Esophagus squamous epithelium (tissue), 5 donors: ENCODE results near the gene GMDS. TPM values are rescaled to one million over a fixed set of nuclear protein-coding genes. Genes with fewer than 3 reads are reported as not detected.

Experiments
- DNase-seq: peaks from one replicate; lab custom pipeline; 2025; lab: John Stamatoyannopoulos, UW
- H3K27ac ChIP-seq, 4 donors: fragments of 200-600 bp; sonication (generic); one replicate each; pipeline ENCODE4 v1.5.1; 2016 to 2019; ENCODE audit warnings: mild to moderate bottlenecking in 1 of 4
- H3K27me3 ChIP-seq, 4 donors: fragments of 200-600 bp; sonication (generic); 1 replicate in 3 of 4; 2 replicates in 1 of 4; pipeline versions ENCODE4 v1.5.1 to v1.6.0; 2017 to 2021; ENCODE audit warnings: antibody characterized with exemption in 1 of 4
- H3K36me3 ChIP-seq, 3 donors: fragments of 200-600 bp; sonication (generic); one replicate each; pipeline ENCODE4 v1.5.1; 2016 to 2019
- H3K4me1 ChIP-seq, 3 donors: fragments of 200-600 bp; sonication (generic); one replicate each; pipeline ENCODE4 v1.5.1; 2017 to 2019
- H3K4me3 ChIP-seq, 4 donors: fragments of 200-600 bp; sonication (generic); 1 replicate in 3 of 4; 2 replicates in 1 of 4; pipeline ENCODE4 v1.5.1; 2016 to 2019; ENCODE audit warnings: mild to moderate bottlenecking in 2 of 4, moderate library complexity in 1 of 4
- H3K9me3 ChIP-seq, 3 donors: fragments of 200-600 bp; sonication (generic); one replicate each; pipeline ENCODE4 v1.5.1; 2016 to 2019
- POLR2A ChIP-seq, 4 donors: fragments of 450-650 bp; IDR thresholded peaks; one replicate each; pipeline ENCODE4 v1.6.1; 2017; ENCODE audit warnings: antibody characterized with exemption in 4 of 4, mild to moderate bottlenecking in 4 of 4, moderate library complexity in 3 of 4
- WGBS, 2 donors: methylation state at CpG; one replicate each; pipeline ENCODE4 v1.1.5; 2018; 5-methylcytosine and 5-hydroxymethylcytosine counted together
- intact Hi-C: fragments of 100-400 bp; cut with DNase I; formaldehyde crosslinking; loops from one replicate; pipeline ENCODE4 v1.15.0; 2022
- total RNA-seq, 4 donors: library from RNA; depleted of rRNA; stranded (reverse); fragments of >200 nt; gene quantifications; one replicate each; pipeline ENCODE4 v1.1.0, GENCODE V29; 2016
- TF ChIP-seq, protein P1 (sequence below), 6 experiments: fragments of 450-650 bp in 4 of 6; fragments of 200-600 bp in 2 of 6; sonication (generic) in 2 of 6; IDR thresholded peaks; one replicate each; pipeline ENCODE4 v1.5.1; 2016 to 2019; ENCODE audit warnings: antibody characterized with exemption in 6 of 6, mild to moderate bottlenecking in 4 of 6, moderate library complexity in 4 of 6
- donor health status: DM: yes; HTN: yes; CAD: no.

GMDS gene
- total RNA-seq, 4 donors from 2014 or later: 17.9 to 58.7 (median 36.7) TPM

GRCh38 chr6:1622851-1623768 lies 622.3 kb downstream of the GMDS start:
- TF ChIP-seq, protein P1, sequence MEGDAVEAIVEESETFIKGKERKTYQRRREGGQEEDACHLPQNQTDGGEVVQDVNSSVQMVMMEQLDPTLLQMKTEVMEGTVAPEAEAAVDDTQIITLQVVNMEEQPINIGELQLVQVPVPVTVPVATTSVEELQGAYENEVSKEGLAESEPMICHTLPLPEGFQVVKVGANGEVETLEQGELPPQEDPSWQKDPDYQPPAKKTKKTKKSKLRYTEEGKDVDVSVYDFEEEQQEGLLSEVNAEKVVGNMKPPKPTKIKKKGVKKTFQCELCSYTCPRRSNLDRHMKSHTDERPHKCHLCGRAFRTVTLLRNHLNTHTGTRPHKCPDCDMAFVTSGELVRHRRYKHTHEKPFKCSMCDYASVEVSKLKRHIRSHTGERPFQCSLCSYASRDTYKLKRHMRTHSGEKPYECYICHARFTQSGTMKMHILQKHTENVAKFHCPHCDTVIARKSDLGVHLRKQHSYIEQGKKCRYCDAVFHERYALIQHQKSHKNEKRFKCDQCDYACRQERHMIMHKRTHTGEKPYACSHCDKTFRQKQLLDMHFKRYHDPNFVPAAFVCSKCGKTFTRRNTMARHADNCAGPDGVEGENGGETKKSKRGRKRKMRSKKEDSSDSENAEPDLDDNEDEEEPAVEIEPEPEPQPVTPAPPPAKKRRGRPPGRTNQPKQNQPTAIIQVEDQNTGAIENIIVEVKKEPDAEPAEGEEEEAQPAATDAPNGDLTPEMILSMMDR (IDR thresholded peaks at IDR 0.05): no peak
- TF ChIP-seq POLR2A (IDR thresholded peaks at IDR 0.05): no peak
- Histone ChIP-seq H3K27ac (peak overlapping the region in 1 of 4 donors; percentile 57), H3K36me3 (peaks cover 0 to 7% (median 0%) of the 10 kb centered on the region in 3 donors), H3K4me1 (peaks cover 7 to 36% (median 14%) of the 10 kb centered on the region in 3 donors), H3K27me3 (peaks cover 0 to 99% (median 4%) of the 10 kb centered on the region in 4 donors), H3K9me3 (no peaks in the 10 kb centered on the region), H3K4me3 (no peak overlapping the region)
- intact Hi-C loops: no loop called here
- DNase-seq: no peak
- 88 to 95% methylated on average over 3 to 8 of the region's 8 CpGs for WGBS, 2 donors

DNA sequence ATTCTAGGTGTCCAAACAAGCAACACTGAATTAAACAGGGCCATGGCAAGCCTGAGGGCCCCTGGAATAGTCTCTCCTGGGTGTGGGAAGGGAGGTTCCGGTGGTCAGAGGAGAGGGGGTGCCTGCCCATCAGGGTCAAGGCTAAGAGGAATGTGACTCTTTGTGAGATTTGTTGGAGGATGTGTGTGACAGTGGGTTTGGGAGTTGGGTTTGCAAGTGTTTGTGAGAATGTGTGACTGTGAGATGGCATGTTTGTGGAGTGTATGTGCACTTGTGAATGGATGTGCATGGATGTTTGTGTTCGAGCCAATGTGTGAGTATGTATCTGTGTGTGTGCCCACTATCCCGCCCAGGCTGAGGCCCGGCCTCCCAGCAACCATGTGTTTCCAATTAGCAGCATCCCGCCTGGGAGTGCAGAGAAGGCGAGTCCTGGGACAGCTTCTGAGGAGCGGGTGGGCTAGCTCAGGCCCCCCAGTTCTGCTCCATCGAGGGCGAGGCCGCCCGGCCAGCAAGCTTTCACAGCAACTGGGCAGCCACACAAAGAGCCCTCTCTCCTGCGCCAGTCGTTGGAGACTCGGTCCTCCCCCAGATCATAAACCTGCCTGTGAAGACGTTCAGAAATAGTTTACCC lies 623.1 kb downstream of the GMDS start:
- no peak for TF ChIP-seq POLR2A (IDR thresholded peaks at IDR 0.05)
- TF ChIP-seq, protein P1 (IDR thresholded peaks at IDR 0.05): no peak
- Histone ChIP-seq H3K27ac (no peak overlapping the region), H3K4me3 (no peak overlapping the region), H3K9me3 (no peaks in the 10 kb centered on the region), H3K4me1 (peaks cover 7 to 36% (median 14%) of the 10 kb centered on the region in 3 donors), H3K36me3 (peaks cover 0 to 7% (median 0%) of the 10 kb centered on the region in 3 donors), H3K27me3 (peaks cover 0 to 99% (median 4%) of the 10 kb centered on the region in 4 donors)
- whole genome bisulfite sequencing, 2 donors: 83 to 100% methylated on average over 1 to 8 of the region's 15 CpGs
- no peak for DNase-seq
- intact Hi-C loops: no loop called here

DNA sequence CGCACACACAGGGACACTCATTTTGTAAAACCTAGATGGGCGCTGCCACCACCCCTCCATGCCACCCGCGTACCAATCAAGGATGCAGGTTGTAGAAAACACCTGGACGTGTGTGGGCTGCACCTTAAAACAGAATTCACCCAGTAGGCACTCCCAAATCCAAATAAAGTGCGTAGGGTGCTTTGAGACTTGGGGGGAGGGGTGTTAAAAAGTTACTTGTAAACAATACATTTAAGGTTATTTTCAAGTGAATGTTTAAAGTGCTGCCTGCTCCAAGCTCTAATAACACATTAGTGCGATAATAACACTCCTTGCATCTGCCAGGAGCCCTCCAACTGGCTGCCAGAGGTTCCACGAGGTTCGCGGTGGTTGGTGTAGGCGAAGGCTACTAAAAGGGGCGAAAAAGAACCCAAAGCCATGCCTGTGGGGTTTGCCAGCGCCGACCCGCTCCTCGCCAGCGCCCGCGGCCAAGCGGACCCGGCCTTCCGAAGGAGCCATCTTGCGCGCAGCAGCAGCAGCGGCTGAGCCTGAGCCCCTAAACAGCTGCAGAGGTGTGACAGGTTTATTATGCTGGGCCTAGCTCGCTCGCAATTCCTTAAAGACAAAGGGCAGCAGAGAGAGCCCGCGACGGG lies 624.2 kb downstream of the GMDS start:
- Histone ChIP-seq H3K9me3 (no peaks in the 10 kb centered on the region), H3K4me1 (peaks cover 7 to 36% (median 14%) of the 10 kb centered on the region in 3 donors), H3K4me3 (no peak overlapping the region), H3K36me3 (peaks cover 0 to 7% (median 0%) of the 10 kb centered on the region in 3 donors), H3K27ac (no peak overlapping the region), H3K27me3 (peaks cover 0 to 99% (median 4%) of the 10 kb centered on the region in 4 donors)
- no peak for DNase-seq
- TF ChIP-seq, protein P1 (IDR thresholded peaks at IDR 0.05): no peak
- no peak for TF ChIP-seq POLR2A (IDR thresholded peaks at IDR 0.05)
- intact Hi-C loops: no loop called here
- 92 to 96% methylated on average over 23 of the region's 30 CpGs for WGBS, 2 donors

- peak overlapping the region in 1 of 4 donors; percentile 60 for H3K4me3 ChIP-seq
- no peak for TF ChIP-seq POLR2A (IDR thresholded peaks at IDR 0.05)
- TF ChIP-seq, protein P1 (IDR thresholded peaks at IDR 0.05): no peak
- no peaks in the 10 kb centered on the region for H3K9me3 ChIP-seq
- 79 to 90% methylated on average over 8 to 17 of the region's 50 CpGs for WGBS, 2 donors
- peaks cover 0 to 7% (median 0%) of the 10 kb centered on the region in 3 donors for H3K36me3 ChIP-seq
- peak overlapping the region in 1 of 4 donors; percentile 60 for H3K27ac ChIP-seq
- peaks cover 0 to 99% (median 4%) of the 10 kb centered on the region in 4 donors for H3K27me3 ChIP-seq
- intact Hi-C loops: no loop called here
- H3K4me1 ChIP-seq: peaks cover 7 to 31% (median 14%) of the 10 kb centered on the region in 3 donors
- DNase-seq: no peak
Observed at GRCh38 chr6:1620504-1621069, 624.8 kb downstream of the GMDS start.
